Measurements from ENCODE around the gene GGCT.

- TF ChIP-seq POLR2A (IDR thresholded peaks at IDR 0.05), result no peak
- TF ChIP-seq, protein P1, sequence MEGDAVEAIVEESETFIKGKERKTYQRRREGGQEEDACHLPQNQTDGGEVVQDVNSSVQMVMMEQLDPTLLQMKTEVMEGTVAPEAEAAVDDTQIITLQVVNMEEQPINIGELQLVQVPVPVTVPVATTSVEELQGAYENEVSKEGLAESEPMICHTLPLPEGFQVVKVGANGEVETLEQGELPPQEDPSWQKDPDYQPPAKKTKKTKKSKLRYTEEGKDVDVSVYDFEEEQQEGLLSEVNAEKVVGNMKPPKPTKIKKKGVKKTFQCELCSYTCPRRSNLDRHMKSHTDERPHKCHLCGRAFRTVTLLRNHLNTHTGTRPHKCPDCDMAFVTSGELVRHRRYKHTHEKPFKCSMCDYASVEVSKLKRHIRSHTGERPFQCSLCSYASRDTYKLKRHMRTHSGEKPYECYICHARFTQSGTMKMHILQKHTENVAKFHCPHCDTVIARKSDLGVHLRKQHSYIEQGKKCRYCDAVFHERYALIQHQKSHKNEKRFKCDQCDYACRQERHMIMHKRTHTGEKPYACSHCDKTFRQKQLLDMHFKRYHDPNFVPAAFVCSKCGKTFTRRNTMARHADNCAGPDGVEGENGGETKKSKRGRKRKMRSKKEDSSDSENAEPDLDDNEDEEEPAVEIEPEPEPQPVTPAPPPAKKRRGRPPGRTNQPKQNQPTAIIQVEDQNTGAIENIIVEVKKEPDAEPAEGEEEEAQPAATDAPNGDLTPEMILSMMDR (IDR thresholded peaks at IDR 0.05), result no peak
These were observed 16.9 kb upstream of the GGCT start for GRCh38 chr7:30521532-30521931.
